MCF 10A (cell line): ENCODE results near the gene ANKRD28. TPM values are rescaled to one million over a fixed set of nuclear protein-coding genes. Genes with fewer than 3 reads are reported as not detected.
A peak's percentile ranks its signal among the peaks of the same experiment; 100 is the strongest.

Experiments used
- Bru-seq: library from RNA; stranded (reverse); fragments of 400-500 nt; gene quantifications from one replicate; lab custom pipeline; 2021; lab: Mats Ljungman, UMichigan
- BruChase-seq, 2 experiments: library from RNA; stranded (reverse); fragments of 400-500 nt; gene quantifications; one replicate each; lab custom pipeline; 2021; lab: Mats Ljungman, UMichigan
- BruUV-seq: library from RNA; stranded (reverse); fragments of 400-500 nt; replicated peaks from 2 replicates; lab custom pipeline; 2021; lab: Mats Ljungman, UMichigan
- CTCF ChIA-PET: fragments of 300-600 bp; sonication (Branson Sonifier 250); formaldehyde crosslinking; extraction: SDS; loops from one replicate; lab custom pipeline; 2021; ENCODE audit warnings: antibody characterized with exemption, inconsistent platforms; lab: Yijun Ruan, JAX
- POLR2A ChIA-PET: fragments of 300-600, 350-650 bp; sonication (Branson Sonifier 250); formaldehyde crosslinking; extraction: SDS; loops from one replicate; lab custom pipeline; 2020; ENCODE audit warnings: antibody characterized with exemption, inconsistent platforms; lab: Yijun Ruan, JAX
- DNase-seq: peaks from one replicate; pipeline ENCODE4 v3.0.0-alpha.2; 2018; ENCODE audit not compliant: unreplicated experiment
- H3K27ac Mint-ChIP-seq: one replicate; pipeline ENCODE4 v1.8.0; 2022; ENCODE audit warnings: mild to moderate bottlenecking, low read depth, mixed read lengths; ENCODE audit not compliant: unreplicated experiment
- H3K27me3 Mint-ChIP-seq: one replicate; pipeline ENCODE4 v1.8.0; 2022; ENCODE audit warnings: mixed read lengths; ENCODE audit not compliant: insufficient read depth, unreplicated experiment
- H3K36me3 Mint-ChIP-seq: one replicate; pipeline ENCODE4 v1.8.0; 2022; ENCODE audit warnings: mild to moderate bottlenecking, moderate library complexity, mixed read lengths; ENCODE audit not compliant: insufficient read depth, unreplicated experiment
- H3K4me1 Mint-ChIP-seq: one replicate; pipeline ENCODE4 v1.8.0; 2022; ENCODE audit warnings: mixed read lengths; ENCODE audit not compliant: insufficient read depth, unreplicated experiment
- H3K4me3 Mint-ChIP-seq: one replicate; pipeline ENCODE4 v1.8.0; 2022; ENCODE audit warnings: mild to moderate bottlenecking, moderate library complexity, mixed read lengths; ENCODE audit not compliant: unreplicated experiment
- H3K9me3 Mint-ChIP-seq: one replicate; pipeline ENCODE4 v1.8.0; 2022; ENCODE audit warnings: mixed read lengths; ENCODE audit not compliant: unreplicated experiment
- CTCF ChIP-seq: fragments of 200-600 bp; IDR thresholded peaks from one replicate; pipeline ENCODE4 v1.8.0; 2022; ENCODE audit warnings: antibody characterized with exemption, mild to moderate bottlenecking; ENCODE audit not compliant: unreplicated experiment
- intact Hi-C: fragments of 100-400 bp; cut with micrococcal nuclease; formaldehyde crosslinking; loops from 2 replicates; pipeline ENCODE4 v1.14.1; 2022
- long read RNA-seq: library from polyadenylated mRNA; stranded (forward); transcript quantifications from one replicate; pipeline ENCODE4 v2.0.0, GENCODE V29; 2022
- total RNA-seq: library from RNA; stranded (reverse); gene quantifications from 2 replicates; pipeline ENCODE4 v1.2.3, GENCODE V29; 2022

ANKRD28 gene
- total RNA-seq (71.7 and 79.0 TPM in 2 replicates), Bru-seq, nascent RNA (percentile 95 among the genes with signal in this experiment), BruChase-seq, experiment 1, labeled RNA remaining after a 6-hour chase (percentile 79 among the genes with signal in this experiment), BruChase-seq, experiment 2, labeled RNA remaining after a 2-hour chase (percentile 82 among the genes with signal in this experiment)
- long read RNA-seq, full-length matches to known transcripts, result 31 of 76 reads
- long read RNA-seq, partial matches to known transcripts, result 7 of 76 reads
- long read RNA-seq, other reads (novel, unspliced or antisense), result 38 of 76 reads

- ChIA-PET POLR2A (interaction anchor here (0.8 to 12.3 kb wide), 23 partner anchors 8 to 699 kb away, joined by 3 to 293 read pairs (median 5); partner anchors contain the start of genes BTD, DPH3, HACL1 and OXNAD1), CTCF (interaction anchor here (0.7 to 1.7 kb wide), 10 partner anchors 8 to 167 kb away, joined by 3 to 13 read pairs (median 4); no protein-coding TSS in a partner anchor)
- no peaks in the 10 kb centered on the region for H3K27me3 Mint-ChIP-seq
- peak within 1 kb of the TSS; percentile 89 for H3K4me3 Mint-ChIP-seq
- peaks cover 23% of the 10 kb centered on the region for H3K4me1 Mint-ChIP-seq
- peak within 1 kb of the TSS; percentile 97 for H3K27ac Mint-ChIP-seq
- peaks cover 20% of the 10 kb centered on the region for H3K36me3 Mint-ChIP-seq
- DNase-seq, result peak; percentile 81
- peak; percentile 23 for TF ChIP-seq CTCF
- intact Hi-C loops, result loop anchor here (1.0 to 5.0 kb wide), 6 partner anchors 14 to 185 kb away; no protein-coding TSS in a partner anchor
- no peaks in the 10 kb centered on the region for H3K9me3 Mint-ChIP-seq
- BruUV-seq, result TSS peak; percentile 34
Measured at GRCh38 chr3:15797642-15798303, at the start of gene ANKRD28. Gene ANKRD28 (minus strand): TSS chr3:15797979. CDS start chr3:15796521, 1,458 bp downstream.

GRCh38 chr3:15847239-15847638 is 49.5 kb upstream of the ANKRD28 start:
- ChIA-PET POLR2A (interaction anchor here (0.6 to 3.0 kb wide), 4 partner anchors 9 to 135 kb away, joined by 3 to 9 read pairs (median 4); partner anchors contain the start of gene ANKRD28), CTCF (interaction anchor here (1.1 kb wide), 1 partner anchor 25 kb away, joined by 4 read pairs; no protein-coding TSS in a partner anchor)
- no TSS peak for BruUV-seq
- Mint-ChIP-seq H3K27ac (no peak overlapping the region), H3K4me1 (peaks cover 26% of the 10 kb centered on the region), H3K36me3 (peaks cover 11% of the 10 kb centered on the region), H3K9me3 (peaks cover 7% of the 10 kb centered on the region), H3K4me3 (no peak overlapping the region), H3K27me3 (no peaks in the 10 kb centered on the region)
- intact Hi-C loops, result no loop called here
- no peak for TF ChIP-seq CTCF
- no peak for DNase-seq

- Mint-ChIP-seq H3K9me3 (peaks cover 7% of the 10 kb centered on the region), H3K36me3 (peaks cover 11% of the 10 kb centered on the region), H3K4me1 (peaks cover 26% of the 10 kb centered on the region), H3K27ac (no peak overlapping the region), H3K4me3 (no peak overlapping the region), H3K27me3 (no peaks in the 10 kb centered on the region)
- DNase-seq, result no peak
- ChIA-PET POLR2A (interaction anchor here (0.6 to 3.0 kb wide), 5 partner anchors 10 to 136 kb away, joined by 3 to 9 read pairs (median 4); partner anchors contain the start of gene ANKRD28), CTCF (interaction anchor here (1.1 kb wide), 1 partner anchor 24 kb away, joined by 4 read pairs; no protein-coding TSS in a partner anchor)
- BruUV-seq, result no TSS peak
- intact Hi-C loops, result no loop called here
- no peak for TF ChIP-seq CTCF
Measured at GRCh38 chr3:15846606-15847005, 48.8 kb upstream of the ANKRD28 start.
